Measurements from ENCODE around the gene LAMC3. TPM values are rescaled to one million over a fixed set of nuclear protein-coding genes. Genes with fewer than 3 reads are reported as not detected.

The LAMC3 gene
- total and polyA plus RNA-seq, 7 donors = 0.17 to 0.96 (median 0.22) TPM; not detected in 1

- intact Hi-C loops (cut with DNase I) = no loop called here
- WGBS, 3 donors = 78 to 82% (median 81%) methylated on average over 18 of the region's 18 CpGs
- no peak overlapping the region for H3K4me3 ChIP-seq
- H3K9me3 ChIP-seq = no peaks in the 10 kb centered on the region
- peaks cover 0 to 14% (median 6%) of the 10 kb centered on the region in 3 donors for H3K27me3 ChIP-seq (ENCODE audit: insufficient read depth in 3 of 3, low read length in 2 of 3)
- H3K27ac ChIP-seq = no peak overlapping the region
- H3K4me1 ChIP-seq = no peaks in the 10 kb centered on the region
- ATAC-seq = no peak
- no peak for TF ChIP-seq CTCF (IDR thresholded peaks at IDR 0.05)
- no peaks in the 10 kb centered on the region for H3K36me3 ChIP-seq (ENCODE audit: insufficient read depth in 1 of 2, low read depth in 1 of 2)
- DNase-seq = no peak
These were observed 30.4 kb downstream of the LAMC3 start for GRCh38 chr9:131039129-131039954.

- TF ChIP-seq CTCF (IDR thresholded peaks at IDR 0.05) = no peak
- intact Hi-C loops (cut with DNase I) = loop anchor here in 1 of 2 donors (10.0 kb wide), 1 partner anchor 338 kb away; no protein-coding TSS in a partner anchor
- Histone ChIP-seq H3K27ac (no peak overlapping the region), H3K4me3 (no peak overlapping the region), H3K9me3 (no peaks in the 10 kb centered on the region), H3K4me1 (no peaks in the 10 kb centered on the region), H3K36me3 (ENCODE audit: insufficient read depth in 1 of 2, low read depth in 1 of 2) (no peaks in the 10 kb centered on the region), H3K27me3 (ENCODE audit: insufficient read depth in 3 of 3, low read length in 2 of 3) (peaks cover 0 to 7% (median 0%) of the 10 kb centered on the region in 3 donors)
- no peak for ATAC-seq
- no peak for DNase-seq
These were observed 33.7 kb downstream of the LAMC3 start for GRCh38 chr9:131042666-131043065.

- intact Hi-C loops (cut with DNase I) = loop anchor here in 1 of 2 donors (10.0 kb wide), 1 partner anchor 338 kb away; no protein-coding TSS in a partner anchor
- Histone ChIP-seq H3K27ac (no peak overlapping the region), H3K27me3 (ENCODE audit: insufficient read depth in 3 of 3, low read length in 2 of 3) (peaks cover 0 to 3% (median 0%) of the 10 kb centered on the region in 3 donors), H3K4me1 (no peaks in the 10 kb centered on the region), H3K36me3 (ENCODE audit: insufficient read depth in 1 of 2, low read depth in 1 of 2) (no peaks in the 10 kb centered on the region), H3K9me3 (no peaks in the 10 kb centered on the region), H3K4me3 (no peak overlapping the region)
- DNase-seq = no peak
- no peak for TF ChIP-seq CTCF (IDR thresholded peaks at IDR 0.05)
- no peak for ATAC-seq
- 76 to 84% (median 82%) methylated on average over 2 of the region's 2 CpGs for WGBS, 3 donors
These were observed 34.1 kb downstream of the LAMC3 start for GRCh38 chr9:131043087-131043486.

- 67 to 71% (median 69%) methylated on average over 6 of the region's 6 CpGs for WGBS, 3 donors
- no peaks in the 10 kb centered on the region for H3K36me3 ChIP-seq (ENCODE audit: insufficient read depth in 1 of 2, low read depth in 1 of 2)
- no peaks in the 10 kb centered on the region for H3K9me3 ChIP-seq
- intact Hi-C loops (cut with DNase I) = loop anchor here in 1 of 2 donors (10.0 kb wide), 1 partner anchor 339 kb away; no protein-coding TSS in a partner anchor
- DNase-seq (no peak), ATAC-seq (no peak)
- TF ChIP-seq CTCF (IDR thresholded peaks at IDR 0.05) = no peak
- no peak overlapping the region for H3K27ac ChIP-seq
- peaks cover 0 to 4% (median 0%) of the 10 kb centered on the region in 3 donors for H3K27me3 ChIP-seq (ENCODE audit: insufficient read depth in 3 of 3, low read length in 2 of 3)
- no peak overlapping the region for H3K4me3 ChIP-seq
- H3K4me1 ChIP-seq = no peaks in the 10 kb centered on the region
These were observed 34.7 kb downstream of the LAMC3 start for GRCh38 chr9:131043646-131044045.
